Measurements from ENCODE around the gene SLC25A13.

Gene SLC25A13

DNA sequence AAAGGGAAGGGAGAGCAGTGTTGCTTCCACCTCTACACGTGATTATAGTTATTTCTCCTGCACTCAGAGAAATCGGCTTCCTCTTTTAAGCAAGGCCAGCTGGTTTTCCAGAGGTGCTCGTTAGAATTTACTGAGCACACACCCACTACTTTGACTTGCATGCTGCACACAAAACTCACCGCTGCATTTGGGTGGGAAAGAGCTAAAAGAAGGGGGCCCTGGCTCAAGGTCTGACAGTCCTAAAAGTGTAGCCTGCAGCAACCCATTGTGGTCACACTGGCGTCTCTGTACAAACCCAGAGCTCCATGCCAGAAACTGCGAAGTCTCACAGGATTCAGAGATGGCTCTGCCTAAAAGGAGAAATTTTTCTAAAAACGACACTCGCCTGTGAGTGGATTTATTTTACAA is 133.7 kb downstream of the SLC25A13 start:
- H3K4me1 ChIP-seq (ENCODE audit: control insufficient read depth, insufficient read depth, low read length), result peaks cover 6% of the 10 kb centered on the region
- H3K4me3 ChIP-seq (ENCODE audit: low read depth, low read length), result no peak overlapping the region
- peaks cover 55% of the 10 kb centered on the region for H3K36me3 ChIP-seq (ENCODE audit: control insufficient read depth, insufficient read depth, low read length)
- no peak overlapping the region for H3K27ac ChIP-seq (ENCODE audit: low read depth, low read length)
- H3K9ac ChIP-seq (ENCODE audit: low read depth, low read length), result no peak overlapping the region
- H3K9me3 ChIP-seq (ENCODE audit: control insufficient read depth, insufficient read depth, low read length), result no peaks in the 10 kb centered on the region
- H3K27me3 ChIP-seq (ENCODE audit: control insufficient read depth, insufficient read depth, low read length), result no peaks in the 10 kb centered on the region

GRCh38 chr7:96187735-96188134 is 134.2 kb downstream of the SLC25A13 start:
- Histone ChIP-seq H3K27me3 (ENCODE audit: control insufficient read depth, insufficient read depth, low read length) (no peaks in the 10 kb centered on the region), H3K36me3 (ENCODE audit: control insufficient read depth, insufficient read depth, low read length) (peaks cover 51% of the 10 kb centered on the region), H3K9me3 (ENCODE audit: control insufficient read depth, insufficient read depth, low read length) (no peaks in the 10 kb centered on the region), H3K4me1 (ENCODE audit: control insufficient read depth, insufficient read depth, low read length) (peaks cover 10% of the 10 kb centered on the region), H3K4me3 (ENCODE audit: low read depth, low read length) (no peak overlapping the region), H3K9ac (ENCODE audit: low read depth, low read length) (no peak overlapping the region), H3K27ac (ENCODE audit: low read depth, low read length) (no peak overlapping the region)

GRCh38 chr7:96184783-96185182 is 137.1 kb downstream of the SLC25A13 start:
- H3K4me1 ChIP-seq (ENCODE audit: control insufficient read depth, insufficient read depth, low read length), result peaks cover 30% of the 10 kb centered on the region
- H3K27me3 ChIP-seq (ENCODE audit: control insufficient read depth, insufficient read depth, low read length), result no peaks in the 10 kb centered on the region
- H3K36me3 ChIP-seq (ENCODE audit: control insufficient read depth, insufficient read depth, low read length), result peaks cover 30% of the 10 kb centered on the region
- no peaks in the 10 kb centered on the region for H3K9me3 ChIP-seq (ENCODE audit: control insufficient read depth, insufficient read depth, low read length)
- no peak overlapping the region for H3K27ac ChIP-seq (ENCODE audit: low read depth, low read length)
- no peak overlapping the region for H3K4me3 ChIP-seq (ENCODE audit: low read depth, low read length)
- no peak overlapping the region for H3K9ac ChIP-seq (ENCODE audit: low read depth, low read length)

GRCh38 chr7:96183163-96183670 is 138.7 kb downstream of the SLC25A13 start:
- H3K4me1 ChIP-seq (ENCODE audit: control insufficient read depth, insufficient read depth, low read length), result peaks cover 40% of the 10 kb centered on the region
- H3K27ac ChIP-seq (ENCODE audit: low read depth, low read length), result peak overlapping the region; percentile 46
- H3K36me3 ChIP-seq (ENCODE audit: control insufficient read depth, insufficient read depth, low read length), result peaks cover 22% of the 10 kb centered on the region
- no peak overlapping the region for H3K4me3 ChIP-seq (ENCODE audit: low read depth, low read length)
- no peaks in the 10 kb centered on the region for H3K9me3 ChIP-seq (ENCODE audit: control insufficient read depth, insufficient read depth, low read length)
- H3K27me3 ChIP-seq (ENCODE audit: control insufficient read depth, insufficient read depth, low read length), result no peaks in the 10 kb centered on the region
- H3K9ac ChIP-seq (ENCODE audit: low read depth, low read length), result no peak overlapping the region

- peak overlapping the region; percentile 42 for H3K27ac ChIP-seq (ENCODE audit: low read depth, low read length)
- H3K27me3 ChIP-seq (ENCODE audit: control insufficient read depth, insufficient read depth, low read length), result no peaks in the 10 kb centered on the region
- no peaks in the 10 kb centered on the region for H3K9me3 ChIP-seq (ENCODE audit: control insufficient read depth, insufficient read depth, low read length)
- H3K36me3 ChIP-seq (ENCODE audit: control insufficient read depth, insufficient read depth, low read length), result peaks cover 25% of the 10 kb centered on the region
- H3K9ac ChIP-seq (ENCODE audit: low read depth, low read length), result no peak overlapping the region
- H3K4me3 ChIP-seq (ENCODE audit: low read depth, low read length), result no peak overlapping the region
- H3K4me1 ChIP-seq (ENCODE audit: control insufficient read depth, insufficient read depth, low read length), result peaks cover 41% of the 10 kb centered on the region
Observed at GRCh38 chr7:96182424-96183158, 139.3 kb downstream of the SLC25A13 start.

DNA sequence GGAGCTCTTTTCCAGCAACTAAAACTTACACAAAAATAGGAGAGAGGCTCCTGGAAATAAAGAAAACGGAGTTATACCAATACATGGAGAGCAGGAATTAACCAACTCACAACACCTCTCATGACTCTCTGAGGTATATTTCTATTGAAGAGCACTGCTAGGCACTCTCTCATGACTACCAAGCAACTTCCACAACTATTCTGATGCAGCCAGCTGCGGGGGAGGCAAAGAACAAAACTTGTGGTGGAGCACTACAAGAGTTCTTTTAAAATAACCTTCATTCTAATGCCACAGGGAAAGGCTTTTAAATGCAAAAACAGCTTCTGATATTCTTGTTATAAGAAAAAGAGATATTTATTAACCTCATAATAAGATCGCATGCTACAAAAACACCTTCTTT is 140.7 kb downstream of the SLC25A13 start:
- H3K4me3 ChIP-seq (ENCODE audit: low read depth, low read length), result no peak overlapping the region
- H3K9ac ChIP-seq (ENCODE audit: low read depth, low read length), result no peak overlapping the region
- H3K27ac ChIP-seq (ENCODE audit: low read depth, low read length), result peak overlapping the region; percentile 86
- no peaks in the 10 kb centered on the region for H3K9me3 ChIP-seq (ENCODE audit: control insufficient read depth, insufficient read depth, low read length)
- peaks cover 41% of the 10 kb centered on the region for H3K4me1 ChIP-seq (ENCODE audit: control insufficient read depth, insufficient read depth, low read length)
- no peaks in the 10 kb centered on the region for H3K27me3 ChIP-seq (ENCODE audit: control insufficient read depth, insufficient read depth, low read length)
- H3K36me3 ChIP-seq (ENCODE audit: control insufficient read depth, insufficient read depth, low read length), result peaks cover 31% of the 10 kb centered on the region

DNA sequence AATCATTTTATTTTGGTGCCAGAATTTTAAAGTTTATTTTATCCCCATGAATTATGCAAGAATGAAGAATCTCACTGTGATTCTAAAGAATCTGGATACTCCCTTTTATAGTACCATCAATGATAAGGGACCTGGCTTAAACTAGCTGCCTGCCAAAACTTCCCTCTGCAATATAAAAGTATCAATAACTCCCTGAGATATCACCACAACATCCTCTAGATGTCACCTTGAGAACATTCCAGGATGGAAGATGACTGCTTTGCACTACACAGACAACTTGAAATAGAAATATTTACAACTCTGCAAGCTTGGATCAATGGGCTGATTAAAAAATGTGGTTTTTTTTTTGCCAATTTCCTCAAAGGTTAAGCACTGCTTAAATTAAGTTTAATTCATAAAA is 142.1 kb downstream of the SLC25A13 start:
- Histone ChIP-seq H3K9ac (ENCODE audit: low read depth, low read length) (no peak overlapping the region), H3K4me3 (ENCODE audit: low read depth, low read length) (no peak overlapping the region), H3K9me3 (ENCODE audit: control insufficient read depth, insufficient read depth, low read length) (no peaks in the 10 kb centered on the region), H3K36me3 (ENCODE audit: control insufficient read depth, insufficient read depth, low read length) (peaks cover 31% of the 10 kb centered on the region), H3K27me3 (ENCODE audit: control insufficient read depth, insufficient read depth, low read length) (no peaks in the 10 kb centered on the region), H3K4me1 (ENCODE audit: control insufficient read depth, insufficient read depth, low read length) (peaks cover 49% of the 10 kb centered on the region), H3K27ac (ENCODE audit: low read depth, low read length) (no peak overlapping the region)

DNA sequence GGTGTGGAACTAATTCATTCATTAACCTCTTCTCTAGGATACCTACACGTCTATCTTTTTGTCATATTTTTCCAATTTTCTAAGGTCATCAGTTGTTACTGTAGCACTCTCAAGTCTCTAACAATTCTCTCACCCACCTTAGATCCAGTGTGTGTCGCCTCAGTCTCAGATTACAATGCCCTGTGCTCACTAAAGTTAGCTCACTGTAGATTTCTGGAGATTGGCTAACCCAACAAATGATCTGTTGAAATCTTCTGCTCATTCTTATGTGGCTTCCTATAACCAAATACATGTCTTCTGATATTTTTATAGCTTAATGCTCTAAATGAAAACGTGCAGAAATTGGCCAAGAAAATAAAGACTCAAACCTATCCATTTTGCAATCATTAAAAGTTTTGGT is 142.6 kb downstream of the SLC25A13 start:
- Histone ChIP-seq H3K9ac (ENCODE audit: low read depth, low read length) (no peak overlapping the region), H3K9me3 (ENCODE audit: control insufficient read depth, insufficient read depth, low read length) (no peaks in the 10 kb centered on the region), H3K27ac (ENCODE audit: low read depth, low read length) (no peak overlapping the region), H3K4me3 (ENCODE audit: low read depth, low read length) (no peak overlapping the region), H3K4me1 (ENCODE audit: control insufficient read depth, insufficient read depth, low read length) (peaks cover 54% of the 10 kb centered on the region), H3K36me3 (ENCODE audit: control insufficient read depth, insufficient read depth, low read length) (peaks cover 26% of the 10 kb centered on the region), H3K27me3 (ENCODE audit: control insufficient read depth, insufficient read depth, low read length) (no peaks in the 10 kb centered on the region)

GRCh38 chr7:96178581-96178980 is 143.3 kb downstream of the SLC25A13 start:
- Histone ChIP-seq H3K4me3 (ENCODE audit: low read depth, low read length) (no peak overlapping the region), H3K9me3 (ENCODE audit: control insufficient read depth, insufficient read depth, low read length) (no peaks in the 10 kb centered on the region), H3K27me3 (ENCODE audit: control insufficient read depth, insufficient read depth, low read length) (no peaks in the 10 kb centered on the region), H3K4me1 (ENCODE audit: control insufficient read depth, insufficient read depth, low read length) (peaks cover 59% of the 10 kb centered on the region), H3K36me3 (ENCODE audit: control insufficient read depth, insufficient read depth, low read length) (peaks cover 18% of the 10 kb centered on the region), H3K27ac (ENCODE audit: low read depth, low read length) (peak overlapping the region; percentile 63), H3K9ac (ENCODE audit: low read depth, low read length) (no peak overlapping the region)

DNA sequence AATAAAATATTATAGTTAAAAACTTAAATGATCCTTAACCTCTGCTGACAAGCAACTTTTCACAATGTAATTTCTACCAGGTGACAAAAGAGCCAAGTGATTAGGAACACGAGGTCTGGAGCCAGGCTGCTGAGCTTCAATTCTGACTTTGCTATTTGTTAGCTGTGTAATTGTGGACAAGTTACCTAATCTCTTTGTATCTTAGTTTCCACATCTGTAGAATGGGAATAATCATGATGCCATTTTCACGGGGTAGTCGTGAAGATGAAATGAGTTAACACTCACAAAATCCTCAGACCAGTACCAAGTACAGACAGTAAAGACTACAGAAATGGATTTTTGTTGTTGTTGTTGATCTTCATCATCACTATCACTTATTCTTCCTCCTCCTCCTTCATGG is 144.5 kb downstream of the SLC25A13 start:
- Histone ChIP-seq H3K36me3 (ENCODE audit: control insufficient read depth, insufficient read depth, low read length) (peaks cover 14% of the 10 kb centered on the region), H3K9me3 (ENCODE audit: control insufficient read depth, insufficient read depth, low read length) (no peaks in the 10 kb centered on the region), H3K9ac (ENCODE audit: low read depth, low read length) (no peak overlapping the region), H3K4me1 (ENCODE audit: control insufficient read depth, insufficient read depth, low read length) (peaks cover 47% of the 10 kb centered on the region), H3K4me3 (ENCODE audit: low read depth, low read length) (no peak overlapping the region), H3K27ac (ENCODE audit: low read depth, low read length) (no peak overlapping the region), H3K27me3 (ENCODE audit: control insufficient read depth, insufficient read depth, low read length) (no peaks in the 10 kb centered on the region)

- Histone ChIP-seq H3K9me3 (ENCODE audit: control insufficient read depth, insufficient read depth, low read length) (no peaks in the 10 kb centered on the region), H3K36me3 (ENCODE audit: control insufficient read depth, insufficient read depth, low read length) (peaks cover 21% of the 10 kb centered on the region), H3K27ac (ENCODE audit: low read depth, low read length) (peak overlapping the region; percentile 61), H3K27me3 (ENCODE audit: control insufficient read depth, insufficient read depth, low read length) (no peaks in the 10 kb centered on the region), H3K9ac (ENCODE audit: low read depth, low read length) (no peak overlapping the region), H3K4me3 (ENCODE audit: low read depth, low read length) (no peak overlapping the region), H3K4me1 (ENCODE audit: control insufficient read depth, insufficient read depth, low read length) (peaks cover 31% of the 10 kb centered on the region)
Observed at GRCh38 chr7:96174812-96175211, 147.1 kb downstream of the SLC25A13 start.

Data from HUES48 (cell line).